ENCODE data around the gene CRABP1. TPM values are rescaled to one million over a fixed set of nuclear protein-coding genes. Genes with fewer than 3 reads are reported as not detected.
"Not testable (repeated sequence)": the region's sequence is repeated elsewhere in the genome, so short reads cannot be mapped to it uniquely, and the experiment has no call there.

CRABP1 gene
- total RNA-seq, 1 donor from 2014 or later, result 8.9 TPM

GRCh38 chr15:78366342-78366741, 26.2 kb downstream of the CRABP1 start:
- H3K27ac ChIP-seq (ENCODE audit: low read depth, low read length), result no peak overlapping the region
- H3K27me3 ChIP-seq (ENCODE audit: control insufficient read depth in 3 of 3, insufficient read depth in 3 of 3, low read length in 3 of 3), result peaks cover 0 to 2% (median 0%) of the 10 kb centered on the region in 3 donors
- H3K36me3 ChIP-seq (ENCODE audit: control insufficient read depth in 3 of 3, insufficient read depth in 3 of 3, low read length in 3 of 3), result no peaks in the 10 kb centered on the region
- H3K4me1 ChIP-seq (ENCODE audit: control insufficient read depth in 3 of 3, insufficient read depth in 3 of 3, low read length in 3 of 3), result peaks cover 0 to 10% (median 4%) of the 10 kb centered on the region in 3 donors
- H3K4me3 ChIP-seq (ENCODE audit: low read length in 3 of 3), result no peak overlapping the region
- no peaks in the 10 kb centered on the region for H3K9me3 ChIP-seq (ENCODE audit: control insufficient read depth in 3 of 3, low read length in 3 of 3)
- no peak overlapping the region for H3K9ac ChIP-seq (ENCODE audit: low read depth in 1 of 3, low read length in 3 of 3)

GRCh38 chr15:78368651-78369050, 28.5 kb downstream of the CRABP1 start:
- no peak overlapping the region for H3K4me3 ChIP-seq (ENCODE audit: low read length in 3 of 3)
- no peak overlapping the region for H3K9ac ChIP-seq (ENCODE audit: low read depth in 1 of 3, low read length in 3 of 3)
- H3K27ac ChIP-seq (ENCODE audit: low read depth, low read length), result no peak overlapping the region
- H3K9me3 ChIP-seq (ENCODE audit: control insufficient read depth in 3 of 3, low read length in 3 of 3), result no peaks in the 10 kb centered on the region
- H3K27me3 ChIP-seq (ENCODE audit: control insufficient read depth in 3 of 3, insufficient read depth in 3 of 3, low read length in 3 of 3), result no peaks in the 10 kb centered on the region
- no peaks in the 10 kb centered on the region for H3K36me3 ChIP-seq (ENCODE audit: control insufficient read depth in 3 of 3, insufficient read depth in 3 of 3, low read length in 3 of 3)
- H3K4me1 ChIP-seq (ENCODE audit: control insufficient read depth in 3 of 3, insufficient read depth in 3 of 3, low read length in 3 of 3), result peaks cover 0 to 8% (median 4%) of the 10 kb centered on the region in 3 donors

GRCh38 chr15:78369161-78369560, 29.0 kb downstream of the CRABP1 start:
- H3K27me3 ChIP-seq (ENCODE audit: control insufficient read depth in 3 of 3, insufficient read depth in 3 of 3, low read length in 3 of 3), result no peaks in the 10 kb centered on the region
- no peak overlapping the region for H3K27ac ChIP-seq (ENCODE audit: low read depth, low read length)
- peaks cover 0 to 8% (median 4%) of the 10 kb centered on the region in 3 donors for H3K4me1 ChIP-seq (ENCODE audit: control insufficient read depth in 3 of 3, insufficient read depth in 3 of 3, low read length in 3 of 3)

DNA sequence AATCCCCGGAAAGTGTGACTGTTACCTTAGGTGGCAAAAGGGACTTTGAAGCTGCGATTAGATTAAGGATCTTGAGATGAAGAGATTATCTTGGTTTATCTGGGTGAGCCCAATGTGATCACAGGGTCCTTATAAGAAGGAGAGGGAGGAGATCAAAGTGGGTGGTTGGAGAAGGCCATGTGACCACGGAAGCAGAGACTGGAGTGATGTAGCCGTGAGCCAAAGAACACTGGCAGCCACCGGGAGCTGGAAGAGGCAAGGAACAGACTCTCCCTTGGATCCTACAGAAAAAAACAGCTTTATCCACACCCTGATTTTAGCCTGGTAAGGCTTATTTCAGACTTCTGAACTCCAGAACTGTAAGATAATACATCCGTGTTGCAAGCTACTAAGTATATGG, 29.9 kb downstream of the CRABP1 start:
- Histone ChIP-seq H3K36me3 (ENCODE audit: control insufficient read depth in 3 of 3, insufficient read depth in 3 of 3, low read length in 3 of 3) (no peaks in the 10 kb centered on the region), H3K4me3 (ENCODE audit: low read length in 3 of 3) (no peak overlapping the region), H3K27me3 (ENCODE audit: control insufficient read depth in 3 of 3, insufficient read depth in 3 of 3, low read length in 3 of 3) (no peaks in the 10 kb centered on the region), H3K4me1 (ENCODE audit: control insufficient read depth in 3 of 3, insufficient read depth in 3 of 3, low read length in 3 of 3) (peaks cover 0 to 8% (median 4%) of the 10 kb centered on the region in 3 donors), H3K27ac (ENCODE audit: low read depth, low read length) (no peak overlapping the region), H3K9ac (ENCODE audit: low read depth in 1 of 3, low read length in 3 of 3) (no peak overlapping the region), H3K9me3 (ENCODE audit: control insufficient read depth in 3 of 3, low read length in 3 of 3) (no peaks in the 10 kb centered on the region)

More at GRCh38 chr15:78369161-78369560, 29.0 kb downstream of the CRABP1 start:
- Histone ChIP-seq H3K4me3 (ENCODE audit: low read length in 3 of 3) (no peak overlapping the region), H3K36me3 (ENCODE audit: control insufficient read depth in 3 of 3, insufficient read depth in 3 of 3, low read length in 3 of 3) (no peaks in the 10 kb centered on the region), H3K9ac (ENCODE audit: low read depth in 1 of 3, low read length in 3 of 3) (no peak overlapping the region), H3K9me3 (ENCODE audit: control insufficient read depth in 3 of 3, low read length in 3 of 3) (no peaks in the 10 kb centered on the region)

- Histone ChIP-seq H3K9ac (ENCODE audit: low read depth in 1 of 3, low read length in 3 of 3) (no peak overlapping the region), H3K4me3 (ENCODE audit: low read length in 3 of 3) (no peak overlapping the region), H3K27ac (ENCODE audit: low read depth, low read length) (no peak overlapping the region), H3K9me3 (ENCODE audit: control insufficient read depth in 3 of 3, low read length in 3 of 3) (no peaks in the 10 kb centered on the region), H3K4me1 (ENCODE audit: control insufficient read depth in 3 of 3, insufficient read depth in 3 of 3, low read length in 3 of 3) (peaks cover 0 to 8% (median 4%) of the 10 kb centered on the region in 3 donors), H3K27me3 (ENCODE audit: control insufficient read depth in 3 of 3, insufficient read depth in 3 of 3, low read length in 3 of 3) (no peaks in the 10 kb centered on the region), H3K36me3 (ENCODE audit: control insufficient read depth in 3 of 3, insufficient read depth in 3 of 3, low read length in 3 of 3) (no peaks in the 10 kb centered on the region)
Measured at GRCh38 chr15:78372880-78373279, 32.7 kb downstream of the CRABP1 start.

DNA sequence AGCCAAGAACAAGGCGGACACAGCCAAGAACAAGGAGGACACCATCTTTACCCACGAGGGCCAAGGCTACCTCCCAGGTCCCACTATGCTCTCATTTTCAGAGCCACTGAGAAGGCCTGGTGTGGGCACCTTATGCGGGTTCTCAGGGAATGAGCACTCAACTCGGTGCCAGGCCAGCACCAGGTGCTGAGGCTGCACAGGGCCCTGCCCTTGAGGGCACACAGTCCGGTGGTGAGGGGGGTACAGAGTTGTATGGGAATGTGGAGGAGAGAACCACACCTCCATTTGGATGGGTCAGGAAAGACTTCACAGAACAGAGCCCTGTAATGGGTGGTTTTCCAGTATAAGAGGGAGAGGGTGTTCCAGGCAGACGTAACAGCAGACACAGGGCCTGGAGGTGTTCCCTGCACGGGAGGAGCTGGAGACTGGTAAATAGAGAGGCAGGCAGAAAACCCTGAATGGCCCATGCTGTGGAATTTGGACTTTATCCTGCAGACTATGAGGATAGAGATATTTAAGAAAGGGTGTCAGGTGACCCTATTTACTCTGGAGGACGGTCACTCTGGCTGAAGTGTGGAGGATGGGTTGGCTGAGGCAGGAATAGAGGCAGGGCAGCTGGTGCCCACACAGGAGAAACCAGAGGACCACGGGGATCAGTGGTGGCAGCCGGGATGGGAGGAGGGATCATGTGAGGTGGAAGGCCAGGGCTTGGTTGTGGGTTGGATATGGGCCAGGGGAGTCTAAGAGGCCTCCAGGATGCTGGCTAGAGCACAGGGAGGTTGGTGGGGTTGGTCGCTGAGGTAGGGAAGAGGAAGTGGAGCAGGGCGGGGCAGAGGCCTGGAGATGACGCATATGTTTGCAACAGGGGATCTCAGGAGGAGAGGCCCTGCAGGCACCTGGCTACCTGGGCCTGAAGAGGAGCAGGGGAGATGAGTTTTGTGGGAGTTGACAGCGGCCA, 34.6 kb downstream of the CRABP1 start:
- Histone ChIP-seq H3K4me1 (ENCODE audit: control insufficient read depth in 3 of 3, insufficient read depth in 3 of 3, low read length in 3 of 3) (peaks cover 0 to 5% (median 2%) of the 10 kb centered on the region in 3 donors), H3K36me3 (ENCODE audit: control insufficient read depth in 3 of 3, insufficient read depth in 3 of 3, low read length in 3 of 3) (no peaks in the 10 kb centered on the region)

GRCh38 chr15:78380143-78380542, 40.0 kb downstream of the CRABP1 start:
- H3K27me3 ChIP-seq (ENCODE audit: control insufficient read depth in 3 of 3, insufficient read depth in 3 of 3, low read length in 3 of 3); H3K27ac ChIP-seq (ENCODE audit: low read depth, low read length); H3K4me3 ChIP-seq (ENCODE audit: low read length in 3 of 3); H3K4me1 ChIP-seq (ENCODE audit: control insufficient read depth in 3 of 3, insufficient read depth in 3 of 3, low read length in 3 of 3); H3K36me3 ChIP-seq (ENCODE audit: control insufficient read depth in 3 of 3, insufficient read depth in 3 of 3, low read length in 3 of 3); H3K9me3 ChIP-seq (ENCODE audit: control insufficient read depth in 3 of 3, low read length in 3 of 3); H3K9ac ChIP-seq (ENCODE audit: low read depth in 1 of 3, low read length in 3 of 3): not testable (repeated sequence)

More for the DNA sequence above, 34.6 kb downstream of the CRABP1 start:
- no peaks in the 10 kb centered on the region for H3K9me3 ChIP-seq (ENCODE audit: control insufficient read depth in 3 of 3, low read length in 3 of 3)
- no peak overlapping the region for H3K4me3 ChIP-seq (ENCODE audit: low read length in 3 of 3)
- H3K9ac ChIP-seq (ENCODE audit: low read depth in 1 of 3, low read length in 3 of 3), result no peak overlapping the region
- no peaks in the 10 kb centered on the region for H3K27me3 ChIP-seq (ENCODE audit: control insufficient read depth in 3 of 3, insufficient read depth in 3 of 3, low read length in 3 of 3)
- H3K27ac ChIP-seq (ENCODE audit: low read depth, low read length), result no peak overlapping the region

DNA sequence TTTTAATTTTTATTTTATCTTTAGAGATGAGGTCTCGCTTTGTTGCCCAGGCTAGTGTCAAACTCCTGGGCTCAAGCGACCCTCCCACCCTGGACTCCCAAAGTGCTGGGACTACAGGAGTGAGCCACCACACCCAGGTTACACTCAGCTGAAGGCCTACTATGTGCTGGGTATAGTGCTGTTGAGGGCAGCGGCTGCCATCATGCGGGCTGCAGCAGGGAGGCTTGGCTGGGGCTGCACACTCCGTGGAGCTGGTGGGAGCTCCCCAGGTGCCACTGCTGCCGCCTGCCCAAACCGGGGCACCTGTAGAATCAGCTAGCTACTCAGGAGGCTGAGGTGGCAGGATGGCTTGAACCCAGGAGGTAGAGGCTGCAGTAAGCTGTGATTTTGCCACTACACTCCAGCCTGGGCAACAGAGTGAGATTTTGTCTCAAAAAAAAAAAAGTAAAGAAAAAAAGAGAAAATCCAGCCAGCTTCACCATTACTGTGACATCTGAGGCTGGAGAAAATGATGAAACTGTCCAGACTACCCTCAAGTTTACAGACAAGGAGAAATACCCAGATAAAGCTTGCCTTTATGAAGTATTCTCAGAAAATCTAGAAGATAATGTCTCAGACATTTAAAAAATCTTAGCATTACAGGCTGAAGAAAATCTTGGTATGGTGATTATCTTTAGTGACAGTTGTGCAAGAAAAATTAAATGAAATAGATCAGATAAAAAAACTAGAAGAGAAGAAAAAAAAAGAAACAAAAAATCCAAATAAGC, 42.1 kb downstream of the CRABP1 start:
- peaks cover 0 to 11% (median 3%) of the 10 kb centered on the region in 3 donors for H3K27me3 ChIP-seq (ENCODE audit: control insufficient read depth in 3 of 3, insufficient read depth in 3 of 3, low read length in 3 of 3)

GRCh38 chr15:78384651-78385050, 44.5 kb downstream of the CRABP1 start:
- Histone ChIP-seq H3K4me3 (ENCODE audit: low read length in 3 of 3) (no peak overlapping the region), H3K27me3 (ENCODE audit: control insufficient read depth in 3 of 3, insufficient read depth in 3 of 3, low read length in 3 of 3) (peaks cover 3 to 19% (median 4%) of the 10 kb centered on the region in 3 donors), H3K9ac (ENCODE audit: low read depth in 1 of 3, low read length in 3 of 3) (no peak overlapping the region), H3K36me3 (ENCODE audit: control insufficient read depth in 3 of 3, insufficient read depth in 3 of 3, low read length in 3 of 3) (no peaks in the 10 kb centered on the region), H3K27ac (ENCODE audit: low read depth, low read length) (no peak overlapping the region), H3K4me1 (ENCODE audit: control insufficient read depth in 3 of 3, insufficient read depth in 3 of 3, low read length in 3 of 3) (no peaks in the 10 kb centered on the region), H3K9me3 (ENCODE audit: control insufficient read depth in 3 of 3, low read length in 3 of 3) (no peaks in the 10 kb centered on the region)

More for the DNA sequence above, 42.1 kb downstream of the CRABP1 start:
- no peak overlapping the region for H3K27ac ChIP-seq (ENCODE audit: low read depth, low read length)
- no peaks in the 10 kb centered on the region for H3K9me3 ChIP-seq (ENCODE audit: control insufficient read depth in 3 of 3, low read length in 3 of 3)
- no peaks in the 10 kb centered on the region for H3K4me1 ChIP-seq (ENCODE audit: control insufficient read depth in 3 of 3, insufficient read depth in 3 of 3, low read length in 3 of 3)
- H3K4me3 ChIP-seq (ENCODE audit: low read length in 3 of 3), result no peak overlapping the region
- no peaks in the 10 kb centered on the region for H3K36me3 ChIP-seq (ENCODE audit: control insufficient read depth in 3 of 3, insufficient read depth in 3 of 3, low read length in 3 of 3)
- no peak overlapping the region for H3K9ac ChIP-seq (ENCODE audit: low read depth in 1 of 3, low read length in 3 of 3)
